Omental fat pad (tissue), 4 donors: ENCODE results near the gene HOXC10. TPM values are rescaled to one million over a fixed set of nuclear protein-coding genes. Genes with fewer than 3 reads are reported as not detected.

Source experiments
- ATAC-seq: fragments of 150-250 bp; one replicate; pipeline ENCODE4 v1.9.1; 2016; ENCODE audit warnings: mild to moderate bottlenecking, moderate library complexity; ENCODE audit not compliant: low FRiP score
- DNase-seq: peaks from one replicate; pipeline ENCODE4 v3.0.0-alpha.2; 2019; ENCODE audit warnings: low spot score
- CTCF ChIP-seq, 3 donors: fragments of 450-650 bp; IDR thresholded peaks; one replicate each; pipeline ENCODE4 v1.5.1; 2016 to 2017; ENCODE audit warnings: antibody characterized with exemption in 3 of 3, mild to moderate bottlenecking in 3 of 3, moderate library complexity in 2 of 3
- total RNA-seq, 4 donors: library from RNA; depleted of rRNA; stranded (reverse); fragments of >200 nt; gene quantifications; one replicate each; pipeline ENCODE4 v1.1.0, GENCODE V29; 2016

Gene HOXC10
- total RNA-seq, 4 donors from 2014 or later, result not detected

GRCh38 chr12:54021432-54022013, 36.6 kb downstream of the HOXC10 start:
- DNase-seq (no peak), ATAC-seq (no peak)
- TF ChIP-seq CTCF (IDR thresholded peaks at IDR 0.05), result no peak

GRCh38 chr12:54022960-54023884, 38.3 kb downstream of the HOXC10 start:
- DNase-seq (no peak), ATAC-seq (no peak)

GRCh38 chr12:54024127-54024526, 39.2 kb downstream of the HOXC10 start:
- ATAC-seq (no peak), DNase-seq (no peak)

More at GRCh38 chr12:54022960-54023884, 38.3 kb downstream of the HOXC10 start:
- TF ChIP-seq CTCF (IDR thresholded peaks at IDR 0.05), result no peak

GRCh38 chr12:54024581-54025305, 39.8 kb downstream of the HOXC10 start:
- TF ChIP-seq CTCF (IDR thresholded peaks at IDR 0.05), result no peak
- DNase-seq, result no peak
- ATAC-seq, result no peak

More at GRCh38 chr12:54024127-54024526, 39.2 kb downstream of the HOXC10 start:
- TF ChIP-seq CTCF (IDR thresholded peaks at IDR 0.05), result no peak

GRCh38 chr12:54025499-54026405, 40.8 kb downstream of the HOXC10 start:
- DNase-seq, result no peak

More at GRCh38 chr12:54025499-54026405, 40.8 kb downstream of the HOXC10 start:
- no peak for TF ChIP-seq CTCF (IDR thresholded peaks at IDR 0.05)
- ATAC-seq, result no peak
